IPS-18a (cell line): ENCODE results near the gene DAAM2.

Experiments
- H3K27ac ChIP-seq: one replicate; pipeline ENCODE4 v1.5.1; 2013; ENCODE audit warnings: low read length
- H3K27me3 ChIP-seq: one replicate; pipeline ENCODE4 v1.6.1; 2013; ENCODE audit warnings: mild to moderate bottlenecking, low read length; ENCODE audit not compliant: control insufficient read depth, insufficient read depth
- H3K36me3 ChIP-seq: one replicate; pipeline ENCODE4 v1.6.1; 2013; ENCODE audit warnings: low read depth, low read length; ENCODE audit not compliant: control insufficient read depth
- H3K4me1 ChIP-seq: one replicate; pipeline ENCODE4 v1.6.1; 2013; ENCODE audit warnings: low read depth, low read length; ENCODE audit not compliant: control insufficient read depth
- H3K4me3 ChIP-seq: one replicate; pipeline ENCODE4 v1.5.1; 2013; ENCODE audit warnings: low read length
- H3K9ac ChIP-seq: one replicate; pipeline ENCODE4 v1.6.1; 2013; ENCODE audit warnings: mild to moderate bottlenecking, low read length, moderate library complexity
- H3K9me3 ChIP-seq: one replicate; pipeline ENCODE4 v1.6.1; 2013; ENCODE audit warnings: low read depth, low read length; ENCODE audit not compliant: control insufficient read depth

Gene DAAM2

GRCh38 chr6:39821742-39822532, 29.8 kb downstream of the DAAM2 start:
- Histone ChIP-seq H3K9ac (no peak overlapping the region), H3K4me1 (peaks cover 8% of the 10 kb centered on the region), H3K27ac (no peak overlapping the region), H3K36me3 (no peaks in the 10 kb centered on the region), H3K9me3 (no peaks in the 10 kb centered on the region), H3K27me3 (no peaks in the 10 kb centered on the region), H3K4me3 (no peak overlapping the region)

GRCh38 chr6:39822846-39823815, 31.0 kb downstream of the DAAM2 start:
- H3K27me3 ChIP-seq = no peaks in the 10 kb centered on the region
- no peaks in the 10 kb centered on the region for H3K36me3 ChIP-seq
- H3K9ac ChIP-seq = no peak overlapping the region
- H3K4me1 ChIP-seq = peaks cover 8% of the 10 kb centered on the region
- H3K9me3 ChIP-seq = no peaks in the 10 kb centered on the region
- no peak overlapping the region for H3K4me3 ChIP-seq
- no peak overlapping the region for H3K27ac ChIP-seq

GRCh38 chr6:39824030-39824926, 32.1 kb downstream of the DAAM2 start:
- Histone ChIP-seq H3K4me3 (no peak overlapping the region), H3K27ac (no peak overlapping the region), H3K4me1 (peaks cover 8% of the 10 kb centered on the region), H3K27me3 (no peaks in the 10 kb centered on the region), H3K36me3 (no peaks in the 10 kb centered on the region), H3K9me3 (no peaks in the 10 kb centered on the region), H3K9ac (no peak overlapping the region)

GRCh38 chr6:39829331-39829730, 37.2 kb downstream of the DAAM2 start:
- Histone ChIP-seq H3K4me1 (peaks cover 3% of the 10 kb centered on the region), H3K9ac (no peak overlapping the region), H3K27me3 (no peaks in the 10 kb centered on the region), H3K9me3 (no peaks in the 10 kb centered on the region), H3K36me3 (no peaks in the 10 kb centered on the region), H3K4me3 (no peak overlapping the region), H3K27ac (no peak overlapping the region)

GRCh38 chr6:39830444-39830843, 38.3 kb downstream of the DAAM2 start:
- no peaks in the 10 kb centered on the region for H3K27me3 ChIP-seq
- H3K36me3 ChIP-seq = no peaks in the 10 kb centered on the region
- H3K4me1 ChIP-seq = no peaks in the 10 kb centered on the region
- no peaks in the 10 kb centered on the region for H3K9me3 ChIP-seq
- H3K4me3 ChIP-seq = no peak overlapping the region
- no peak overlapping the region for H3K27ac ChIP-seq
- H3K9ac ChIP-seq = no peak overlapping the region

- Histone ChIP-seq H3K9me3 (no peaks in the 10 kb centered on the region), H3K27me3 (no peaks in the 10 kb centered on the region)
Observed at GRCh38 chr6:39831701-39832100, 39.5 kb downstream of the DAAM2 start.

GRCh38 chr6:39834278-39834677, 42.1 kb downstream of the DAAM2 start:
- H3K27me3 ChIP-seq = no peaks in the 10 kb centered on the region
- no peaks in the 10 kb centered on the region for H3K9me3 ChIP-seq

More at GRCh38 chr6:39831701-39832100, 39.5 kb downstream of the DAAM2 start:
- H3K4me1 ChIP-seq = no peaks in the 10 kb centered on the region
- no peak overlapping the region for H3K4me3 ChIP-seq
- H3K9ac ChIP-seq = no peak overlapping the region
- H3K36me3 ChIP-seq = no peaks in the 10 kb centered on the region
- no peak overlapping the region for H3K27ac ChIP-seq

GRCh38 chr6:39834866-39835265, 42.7 kb downstream of the DAAM2 start:
- H3K9me3 ChIP-seq = no peaks in the 10 kb centered on the region
- H3K9ac ChIP-seq = no peak overlapping the region
- H3K4me3 ChIP-seq = no peak overlapping the region
- H3K4me1 ChIP-seq = peaks cover 7% of the 10 kb centered on the region
- H3K27ac ChIP-seq = no peak overlapping the region
- no peaks in the 10 kb centered on the region for H3K36me3 ChIP-seq
- H3K27me3 ChIP-seq = no peaks in the 10 kb centered on the region

More at GRCh38 chr6:39834278-39834677, 42.1 kb downstream of the DAAM2 start:
- Histone ChIP-seq H3K9ac (no peak overlapping the region), H3K36me3 (no peaks in the 10 kb centered on the region), H3K4me3 (no peak overlapping the region), H3K27ac (no peak overlapping the region), H3K4me1 (peaks cover 4% of the 10 kb centered on the region)

- H3K4me1 ChIP-seq = peaks cover 7% of the 10 kb centered on the region
- no peak overlapping the region for H3K27ac ChIP-seq
- no peaks in the 10 kb centered on the region for H3K27me3 ChIP-seq
- H3K9ac ChIP-seq = no peak overlapping the region
- H3K9me3 ChIP-seq = no peaks in the 10 kb centered on the region
- no peak overlapping the region for H3K4me3 ChIP-seq
- H3K36me3 ChIP-seq = no peaks in the 10 kb centered on the region
Observed at GRCh38 chr6:39835821-39836295, 43.7 kb downstream of the DAAM2 start.

- H3K4me1 ChIP-seq = peaks cover 7% of the 10 kb centered on the region
- H3K4me3 ChIP-seq = no peak overlapping the region
- H3K9me3 ChIP-seq = no peaks in the 10 kb centered on the region
- H3K27me3 ChIP-seq = no peaks in the 10 kb centered on the region
- H3K27ac ChIP-seq = no peak overlapping the region
- no peaks in the 10 kb centered on the region for H3K36me3 ChIP-seq
- no peak overlapping the region for H3K9ac ChIP-seq
Observed at GRCh38 chr6:39836606-39837005, 44.4 kb downstream of the DAAM2 start.

- no peaks in the 10 kb centered on the region for H3K27me3 ChIP-seq
- H3K4me3 ChIP-seq = no peak overlapping the region
- H3K27ac ChIP-seq = no peak overlapping the region
- no peaks in the 10 kb centered on the region for H3K36me3 ChIP-seq
- H3K4me1 ChIP-seq = peaks cover 7% of the 10 kb centered on the region
- no peak overlapping the region for H3K9ac ChIP-seq
- no peaks in the 10 kb centered on the region for H3K9me3 ChIP-seq
Observed at GRCh38 chr6:39839445-39839844, 47.3 kb downstream of the DAAM2 start.
